ENCODE data around the gene LMBRD2.

DNA sequence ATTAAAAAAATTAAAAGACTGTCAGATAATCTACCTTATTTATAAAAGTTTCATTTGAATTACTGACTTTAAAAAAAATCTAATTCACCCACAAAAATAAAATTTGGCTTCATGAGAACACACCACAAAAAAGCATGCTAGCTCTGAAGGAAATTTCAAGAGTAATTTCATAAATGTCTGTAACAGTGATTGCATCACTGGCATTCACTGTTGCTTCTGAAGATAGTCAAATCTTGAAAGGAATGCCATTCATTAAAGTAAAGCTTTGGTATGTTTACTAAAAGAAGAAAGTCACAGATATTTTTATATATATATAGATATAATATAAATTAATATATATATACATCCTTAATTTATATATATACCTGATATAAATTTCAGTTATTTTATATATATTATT lies 46.6 kb upstream of the LMBRD2 start:
- no peak for TF ChIP-seq POLR2AphosphoS5 (IDR thresholded peaks at IDR 0.05; ENCODE audit: control insufficient read depth, insufficient read depth, low read depth, low read length)
- no peak for TF ChIP-seq KLF16 (IDR thresholded peaks at IDR 0.05)
- no peak for TF ChIP-seq LARP7 (IDR thresholded peaks at IDR 0.05)
- no peak for TF ChIP-seq SETDB1 (IDR thresholded peaks at IDR 0.05; ENCODE audit: low read length)
- no peak for TF ChIP-seq RAD21 (CRISPR knock-in tag; conservative IDR thresholded peaks at IDR 0.05 in 1 of 2, IDR thresholded peaks at IDR 0.05 in 1 of 2)
- TF ChIP-seq BRF1 (IDR thresholded peaks at IDR 0.05; ENCODE audit: borderline replicate concordance, extremely low read depth, insufficient read length), result no peak
